Measurements from ENCODE around the gene PIGU.

DNA sequence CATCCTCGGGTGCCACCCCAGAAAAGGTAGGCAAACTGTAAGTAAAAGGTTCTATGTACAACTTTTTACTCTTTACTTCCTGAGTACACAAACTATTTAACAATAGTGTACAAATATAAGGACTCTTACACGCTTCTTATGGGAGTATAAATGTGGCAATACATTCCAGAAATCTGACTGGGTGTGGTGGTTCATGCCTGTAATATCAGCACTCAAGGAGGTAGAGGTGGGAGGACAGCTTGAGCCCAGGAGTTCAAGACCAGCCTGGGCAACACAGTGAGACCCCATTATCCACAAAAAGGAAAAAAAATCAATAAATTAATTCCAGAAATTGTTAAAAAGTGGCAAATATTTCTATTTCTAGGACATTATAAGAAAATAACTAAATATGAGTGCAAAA, 48.9 kb downstream of the PIGU start:
- TF ChIP-seq FOXJ3 (CRISPR knock-in tag; IDR thresholded peaks at IDR 0.05) (no peak), KAT8 (IDR thresholded peaks at IDR 0.05; ENCODE audit: low read depth) (no peak), SMC3 (conservative IDR thresholded peaks at IDR 0.05; ENCODE audit: insufficient read depth, low read depth, low read length) (no peak), MXI1 (IDR thresholded peaks at IDR 0.05; ENCODE audit: low read depth, low read length) (no peak), ZNF224 (CRISPR knock-in tag; IDR thresholded peaks at IDR 0.05) (no peak)
- TF ChIP-seq, protein P1, sequence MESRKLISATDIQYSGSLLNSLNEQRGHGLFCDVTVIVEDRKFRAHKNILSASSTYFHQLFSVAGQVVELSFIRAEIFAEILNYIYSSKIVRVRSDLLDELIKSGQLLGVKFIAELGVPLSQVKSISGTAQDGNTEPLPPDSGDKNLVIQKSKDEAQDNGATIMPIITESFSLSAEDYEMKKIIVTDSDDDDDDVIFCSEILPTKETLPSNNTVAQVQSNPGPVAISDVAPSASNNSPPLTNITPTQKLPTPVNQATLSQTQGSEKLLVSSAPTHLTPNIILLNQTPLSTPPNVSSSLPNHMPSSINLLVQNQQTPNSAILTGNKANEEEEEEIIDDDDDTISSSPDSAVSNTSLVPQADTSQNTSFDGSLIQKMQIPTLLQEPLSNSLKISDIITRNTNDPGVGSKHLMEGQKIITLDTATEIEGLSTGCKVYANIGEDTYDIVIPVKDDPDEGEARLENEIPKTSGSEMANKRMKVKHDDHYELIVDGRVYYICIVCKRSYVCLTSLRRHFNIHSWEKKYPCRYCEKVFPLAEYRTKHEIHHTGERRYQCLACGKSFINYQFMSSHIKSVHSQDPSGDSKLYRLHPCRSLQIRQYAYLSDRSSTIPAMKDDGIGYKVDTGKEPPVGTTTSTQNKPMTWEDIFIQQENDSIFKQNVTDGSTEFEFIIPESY (CRISPR knock-in tag; IDR thresholded peaks at IDR 0.05) = no peak
- TF ChIP-seq, protein P2, sequence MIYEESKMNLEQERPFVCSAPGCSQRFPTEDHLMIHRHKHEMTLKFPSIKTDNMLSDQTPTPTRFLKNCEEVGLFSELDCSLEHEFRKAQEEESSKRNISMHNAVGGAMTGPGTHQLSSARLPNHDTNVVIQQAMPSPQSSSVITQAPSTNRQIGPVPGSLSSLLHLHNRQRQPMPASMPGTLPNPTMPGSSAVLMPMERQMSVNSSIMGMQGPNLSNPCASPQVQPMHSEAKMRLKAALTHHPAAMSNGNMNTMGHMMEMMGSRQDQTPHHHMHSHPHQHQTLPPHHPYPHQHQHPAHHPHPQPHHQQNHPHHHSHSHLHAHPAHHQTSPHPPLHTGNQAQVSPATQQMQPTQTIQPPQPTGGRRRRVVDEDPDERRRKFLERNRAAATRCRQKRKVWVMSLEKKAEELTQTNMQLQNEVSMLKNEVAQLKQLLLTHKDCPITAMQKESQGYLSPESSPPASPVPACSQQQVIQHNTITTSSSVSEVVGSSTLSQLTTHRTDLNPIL (CRISPR knock-in tag; IDR thresholded peaks at IDR 0.05) = no peak
- TF ChIP-seq, protein P3, sequence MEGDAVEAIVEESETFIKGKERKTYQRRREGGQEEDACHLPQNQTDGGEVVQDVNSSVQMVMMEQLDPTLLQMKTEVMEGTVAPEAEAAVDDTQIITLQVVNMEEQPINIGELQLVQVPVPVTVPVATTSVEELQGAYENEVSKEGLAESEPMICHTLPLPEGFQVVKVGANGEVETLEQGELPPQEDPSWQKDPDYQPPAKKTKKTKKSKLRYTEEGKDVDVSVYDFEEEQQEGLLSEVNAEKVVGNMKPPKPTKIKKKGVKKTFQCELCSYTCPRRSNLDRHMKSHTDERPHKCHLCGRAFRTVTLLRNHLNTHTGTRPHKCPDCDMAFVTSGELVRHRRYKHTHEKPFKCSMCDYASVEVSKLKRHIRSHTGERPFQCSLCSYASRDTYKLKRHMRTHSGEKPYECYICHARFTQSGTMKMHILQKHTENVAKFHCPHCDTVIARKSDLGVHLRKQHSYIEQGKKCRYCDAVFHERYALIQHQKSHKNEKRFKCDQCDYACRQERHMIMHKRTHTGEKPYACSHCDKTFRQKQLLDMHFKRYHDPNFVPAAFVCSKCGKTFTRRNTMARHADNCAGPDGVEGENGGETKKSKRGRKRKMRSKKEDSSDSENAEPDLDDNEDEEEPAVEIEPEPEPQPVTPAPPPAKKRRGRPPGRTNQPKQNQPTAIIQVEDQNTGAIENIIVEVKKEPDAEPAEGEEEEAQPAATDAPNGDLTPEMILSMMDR (IDR thresholded peaks at IDR 0.05 in 2 of 3, conservative IDR thresholded peaks at IDR 0.05 in 1 of 3; ENCODE audit: insufficient read depth in 2 of 3, low read depth in 1 of 3, low read length in 3 of 3) = no peak
- TF ChIP-seq, protein P4, sequence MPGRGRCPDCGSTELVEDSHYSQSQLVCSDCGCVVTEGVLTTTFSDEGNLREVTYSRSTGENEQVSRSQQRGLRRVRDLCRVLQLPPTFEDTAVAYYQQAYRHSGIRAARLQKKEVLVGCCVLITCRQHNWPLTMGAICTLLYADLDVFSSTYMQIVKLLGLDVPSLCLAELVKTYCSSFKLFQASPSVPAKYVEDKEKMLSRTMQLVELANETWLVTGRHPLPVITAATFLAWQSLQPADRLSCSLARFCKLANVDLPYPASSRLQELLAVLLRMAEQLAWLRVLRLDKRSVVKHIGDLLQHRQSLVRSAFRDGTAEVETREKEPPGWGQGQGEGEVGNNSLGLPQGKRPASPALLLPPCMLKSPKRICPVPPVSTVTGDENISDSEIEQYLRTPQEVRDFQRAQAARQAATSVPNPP (IDR thresholded peaks at IDR 0.05; ENCODE audit: borderline replicate concordance, insufficient read depth, insufficient read length) = no peak

Data from K562 (cell line).